GM23338 (cell line): ENCODE measurements around the gene HSPG2. TPM values are rescaled to one million over a fixed set of nuclear protein-coding genes. Genes with fewer than 3 reads are reported as not detected.

Experiments used
- ATAC-seq: fragments of 200-7000 bp; cut with Tn5 transposase; 3 replicates; pipeline ENCODE4 v1.9.1; 2020
- DNase-seq: peaks from one replicate; pipeline ENCODE4 v3.0.0-alpha.2; 2015; ENCODE audit warnings: low spot score
- H2AFZ ChIP-seq: fragments of 200-600 bp; sonication (generic); 2 replicates; pipeline ENCODE4 v1.8.0; 2016; ENCODE audit warnings: antibody characterized with exemption, mild to moderate bottlenecking, moderate library complexity
- H3F3A ChIP-seq: fragments of 200-600 bp; sonication (generic); replicated peaks from 2 replicates; pipeline ENCODE4 v1.8.0; 2017; ENCODE audit warnings: antibody characterized with exemption, mixed run types, low read depth
- H3K27ac ChIP-seq: fragments of 200-600 bp; sonication (generic); 2 replicates; pipeline ENCODE4 v1.6.1; 2016; ENCODE audit warnings: low read depth
- H3K27me3 ChIP-seq: fragments of 200-600 bp; sonication (generic); 2 replicates; pipeline ENCODE4 v1.8.0; 2016; ENCODE audit warnings: mild to moderate bottlenecking, mixed run types, moderate library complexity; ENCODE audit not compliant: insufficient read depth
- H3K36me3 ChIP-seq: fragments of 200-600 bp; sonication (generic); 2 replicates; pipeline ENCODE4 v1.8.0; 2016; ENCODE audit warnings: mild to moderate bottlenecking; ENCODE audit not compliant: insufficient read depth
- H3K4me1 ChIP-seq: fragments of 200-600 bp; sonication (generic); 2 replicates; pipeline ENCODE4 v1.8.0; 2016; ENCODE audit warnings: mild to moderate bottlenecking, moderate library complexity; ENCODE audit not compliant: insufficient read depth
- H3K4me2 ChIP-seq: fragments of 200-600 bp; sonication (generic); 2 replicates; pipeline ENCODE4 v1.7.1; 2017; ENCODE audit warnings: mixed run types
- H3K4me3 ChIP-seq: fragments of 200-600 bp; sonication (generic); 2 replicates; pipeline ENCODE4 v1.6.1; 2016; ENCODE audit warnings: mixed run types
- H3K79me2 ChIP-seq: fragments of 200-600 bp; sonication (generic); replicated peaks from 2 replicates; pipeline ENCODE4 v1.8.0; 2017; ENCODE audit warnings: mild to moderate bottlenecking; ENCODE audit not compliant: insufficient read depth
- H3K9me2 ChIP-seq: fragments of 200-600 bp; sonication (generic); 2 replicates; pipeline ENCODE4 v1.8.0; 2017; ENCODE audit not compliant: insufficient read depth
- H4K20me1 ChIP-seq: fragments of 200-600 bp; sonication (generic); replicated peaks from 2 replicates; pipeline ENCODE4 v1.8.0; 2017; ENCODE audit warnings: mild to moderate bottlenecking; ENCODE audit not compliant: insufficient read depth
- H3K27ac Mint-ChIP-seq: 2 replicates; pipeline ENCODE4 v1.8.0; 2020; ENCODE audit warnings: inconsistent platforms, mild to moderate bottlenecking, moderate library complexity, mixed read lengths
- H3K27me3 Mint-ChIP-seq: 3 replicates; pipeline ENCODE4 v1.8.0; 2022; ENCODE audit warnings: low read depth, mild to moderate bottlenecking, moderate library complexity, mixed read lengths, inconsistent platforms; ENCODE audit not compliant: insufficient read depth, poor library complexity
- H3K36me3 Mint-ChIP-seq: 3 replicates; pipeline ENCODE4 v1.8.0; 2021; ENCODE audit warnings: low read depth, mild to moderate bottlenecking, inconsistent platforms, moderate library complexity, mixed read lengths
- H3K4me1 Mint-ChIP-seq: 3 replicates; pipeline ENCODE4 v1.8.0; 2020; ENCODE audit warnings: mild to moderate bottlenecking, inconsistent platforms, mixed read lengths
- H3K4me3 Mint-ChIP-seq: 3 replicates; pipeline ENCODE4 v1.8.0; 2021; ENCODE audit warnings: moderate library complexity, mild to moderate bottlenecking, inconsistent platforms, mixed read lengths
- H3K9me3 Mint-ChIP-seq: 3 replicates; pipeline ENCODE4 v1.8.0; 2020; ENCODE audit warnings: moderate library complexity, mild to moderate bottlenecking, inconsistent platforms, mixed read lengths
- CREB1 ChIP-seq: fragments of 250-450 bp; sonication (Bioruptor Pico); IDR thresholded peaks from 2 replicates; pipeline ENCODE4 v1.5.0; 2020; ENCODE audit warnings: low read depth, mild to moderate bottlenecking, moderate library complexity
- EZH2 ChIP-seq: fragments of 200-600 bp; sonication (generic); IDR thresholded peaks from one replicate; pipeline ENCODE4 v1.8.0; 2017; ENCODE audit warnings: antibody characterized with exemption, mild to moderate bottlenecking, low read depth; ENCODE audit not compliant: unreplicated experiment
- EZH2phosphoT487 ChIP-seq: fragments of 200-600 bp; sonication (generic); IDR thresholded peaks from one replicate; pipeline ENCODE4 v1.8.1; 2018; ENCODE audit warnings: antibody characterized with exemption; ENCODE audit not compliant: unreplicated experiment
- JUNB ChIP-seq: IDR thresholded peaks from one replicate; pipeline ENCODE4 v1.6.1; 2016; ENCODE audit warnings: antibody characterized with exemption; ENCODE audit not compliant: unreplicated experiment
- NANOG ChIP-seq: IDR thresholded peaks from 2 replicates; pipeline ENCODE4 v1.6.1; 2016; ENCODE audit warnings: antibody characterized with exemption, borderline replicate concordance
- POLR2AphosphoS5 ChIP-seq: IDR thresholded peaks from 2 replicates; pipeline ENCODE4 v1.6.1; 2016; ENCODE audit warnings: antibody characterized with exemption, low read depth
- REST ChIP-seq: IDR thresholded peaks from one replicate; pipeline ENCODE4 v1.6.1; 2018; ENCODE audit warnings: antibody characterized with exemption; ENCODE audit not compliant: unreplicated experiment
- ZNF114 ChIP-seq: fragments of 250-450 bp; sonication (Bioruptor Pico); IDR thresholded peaks from 2 replicates; pipeline ENCODE4 v1.5.0; 2020; ENCODE audit warnings: mild to moderate bottlenecking, moderate library complexity
- ZNF331 ChIP-seq: fragments of 250-450 bp; sonication (Bioruptor Pico); IDR thresholded peaks from 2 replicates; pipeline ENCODE4 v1.5.0; 2020; ENCODE audit warnings: low read depth, mild to moderate bottlenecking, moderate library complexity
- ZNF462 ChIP-seq: fragments of 250-450 bp; sonication (Bioruptor Pico); IDR thresholded peaks from 2 replicates; pipeline ENCODE4 v1.5.0; 2020; ENCODE audit warnings: mild to moderate bottlenecking, moderate library complexity
- polyA plus RNA-seq: library from polyadenylated mRNA; unstranded; fragments of >200 nt; fragmentation: Nextera tagmentation; extraction: Ambion mirVana; gene quantifications from 2 replicates; pipeline ENCODE4 v1.2.1, GENCODE V29; 2016
- total RNA-seq: library from RNA; depleted of rRNA; stranded (reverse); fragments of >200 nt; shearing (Covaris generic); gene quantifications from 2 replicates; pipeline ENCODE4 v1.2.3, GENCODE V29; 2014
- TF ChIP-seq, protein P1 (sequence below), 2 experiments: fragments of 200-600 bp in 1 of 2; sonication (generic) in 1 of 2; conservative IDR thresholded peaks; 2 replicates each; pipeline versions ENCODE4 v1.5.1 to v1.6.1; 2016 to 2017; ENCODE audit warnings: antibody characterized with exemption in 2 of 2, low read depth in 2 of 2, mild to moderate bottlenecking in 2 of 2, moderate library complexity in 1 of 2

Gene HSPG2
- total and polyA plus RNA-seq, 2 experiments from 2014 or later: 14.9 to 70.8 TPM

GRCh38 chr1:21842606-21843162 is 94.4 kb downstream of the HSPG2 start (continued):
- TF ChIP-seq ZNF462 (CRISPR knock-in tag) (no peak), EZH2 (no peak), CREB1 (CRISPR knock-in tag) (no peak), JUNB (no peak), ZNF331 (CRISPR knock-in tag) (no peak), ZNF114 (CRISPR knock-in tag) (no peak)

- no peaks in the 10 kb centered on the region for H3K79me2 ChIP-seq
- H3K9me2 ChIP-seq: no peaks in the 10 kb centered on the region
- no peak overlapping the region for H3K4me2 ChIP-seq
- H3K9me3 Mint-ChIP-seq: no peaks in the 10 kb centered on the region
- no peaks in the 10 kb centered on the region for H4K20me1 ChIP-seq
- no peak overlapping the region for H3K27ac Mint-ChIP-seq
- no peaks in the 10 kb centered on the region for H3K36me3 ChIP-seq
- H2AFZ ChIP-seq: no peak overlapping the region
- no peaks in the 10 kb centered on the region for H3F3A ChIP-seq
- peaks cover 6% of the 10 kb centered on the region for H3K27me3 Mint-ChIP-seq
- H3K4me3 ChIP-seq: no peak overlapping the region
- H3K4me3 Mint-ChIP-seq: no peak overlapping the region
- DNase-seq (no peak), ATAC-seq (no peak)
- no peaks in the 10 kb centered on the region for H3K4me1 Mint-ChIP-seq
- H3K4me1 ChIP-seq: no peaks in the 10 kb centered on the region
- H3K36me3 Mint-ChIP-seq: peaks cover 25% of the 10 kb centered on the region
- H3K27ac ChIP-seq: no peak overlapping the region
- H3K27me3 ChIP-seq: no peaks in the 10 kb centered on the region
- TF ChIP-seq EZH2phosphoT487 (no peak), CREB1 (CRISPR knock-in tag) (no peak), REST (no peak), POLR2AphosphoS5 (no peak), JUNB (no peak), ZNF114 (CRISPR knock-in tag) (no peak), EZH2 (no peak), ZNF331 (CRISPR knock-in tag) (no peak), NANOG (no peak)
- TF ChIP-seq, protein P1, sequence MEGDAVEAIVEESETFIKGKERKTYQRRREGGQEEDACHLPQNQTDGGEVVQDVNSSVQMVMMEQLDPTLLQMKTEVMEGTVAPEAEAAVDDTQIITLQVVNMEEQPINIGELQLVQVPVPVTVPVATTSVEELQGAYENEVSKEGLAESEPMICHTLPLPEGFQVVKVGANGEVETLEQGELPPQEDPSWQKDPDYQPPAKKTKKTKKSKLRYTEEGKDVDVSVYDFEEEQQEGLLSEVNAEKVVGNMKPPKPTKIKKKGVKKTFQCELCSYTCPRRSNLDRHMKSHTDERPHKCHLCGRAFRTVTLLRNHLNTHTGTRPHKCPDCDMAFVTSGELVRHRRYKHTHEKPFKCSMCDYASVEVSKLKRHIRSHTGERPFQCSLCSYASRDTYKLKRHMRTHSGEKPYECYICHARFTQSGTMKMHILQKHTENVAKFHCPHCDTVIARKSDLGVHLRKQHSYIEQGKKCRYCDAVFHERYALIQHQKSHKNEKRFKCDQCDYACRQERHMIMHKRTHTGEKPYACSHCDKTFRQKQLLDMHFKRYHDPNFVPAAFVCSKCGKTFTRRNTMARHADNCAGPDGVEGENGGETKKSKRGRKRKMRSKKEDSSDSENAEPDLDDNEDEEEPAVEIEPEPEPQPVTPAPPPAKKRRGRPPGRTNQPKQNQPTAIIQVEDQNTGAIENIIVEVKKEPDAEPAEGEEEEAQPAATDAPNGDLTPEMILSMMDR (conservative IDR thresholded peaks at IDR 0.05; ENCODE audit: low read depth in 2 of 2): no peak
Measured at GRCh38 chr1:21841852-21842466, 95.2 kb downstream of the HSPG2 start.
